Sigmoid colon (tissue), 7 donors: ENCODE results near the gene GPATCH1. TPM values are rescaled to one million over a fixed set of nuclear protein-coding genes. Genes with fewer than 3 reads are reported as not detected.

Experiments
- DNase-seq: peaks from one replicate; pipeline ENCODE4 v3.0.0-alpha.2; 2019
- H3K27ac ChIP-seq, 4 donors: fragments of 200-600 bp; sonication (generic); one replicate each; pipeline ENCODE4 v1.5.1; 2016 to 2019; ENCODE audit warnings: mild to moderate bottlenecking in 1 of 4
- H3K27me3 ChIP-seq, 3 donors: fragments of 200-600 bp; sonication (generic); one replicate each; pipeline ENCODE4 v1.5.1; 2019; ENCODE audit warnings: mild to moderate bottlenecking in 1 of 3
- H3K36me3 ChIP-seq, 4 donors: fragments of 200-600 bp; sonication (generic); one replicate each; pipeline ENCODE4 v1.5.1; 2016 to 2019
- H3K4me1 ChIP-seq, 4 donors: fragments of 200-600 bp; sonication (generic); one replicate each; pipeline ENCODE4 v1.5.1; 2017 to 2019
- H3K4me3 ChIP-seq, 4 donors: fragments of 200-600 bp; sonication (generic); one replicate each; pipeline ENCODE4 v1.5.1; 2017 to 2019; ENCODE audit warnings: mild to moderate bottlenecking in 2 of 4, moderate library complexity in 1 of 4
- H3K9me3 ChIP-seq, 4 donors: fragments of 200-600 bp in 3 of 4; sonication (generic) in 3 of 4; one replicate each; pipeline versions ENCODE4 v1.5.1 to v1.6.1; 2013 to 2019
- EP300 ChIP-seq, 4 donors: sonication (generic); formaldehyde crosslinking; IDR thresholded peaks; one replicate each; pipeline ENCODE4 v1.6.1; 2017; ENCODE audit warnings: antibody characterized with exemption in 4 of 4
- POLR2A ChIP-seq, 2 donors: fragments of 450-650 bp; IDR thresholded peaks; one replicate each; pipeline ENCODE4 v1.6.1; 2016; ENCODE audit warnings: antibody characterized with exemption in 2 of 2, mild to moderate bottlenecking in 2 of 2, moderate library complexity in 2 of 2
- POLR2AphosphoS5 ChIP-seq, 4 donors: sonication (generic); formaldehyde crosslinking; IDR thresholded peaks; one replicate each; pipeline ENCODE4 v1.6.1; 2017; ENCODE audit warnings: antibody characterized with exemption in 4 of 4
- WGBS, 2 donors: extraction: QIAGEN DNeasy Blood & Tissue Kit; methylation state at CpG; one replicate each; pipeline ENCODE4 v1.1.7; 2013; 5-methylcytosine and 5-hydroxymethylcytosine counted together
- intact Hi-C: fragments of 100-400 bp; cut with DNase I; formaldehyde crosslinking; loops from one replicate; pipeline ENCODE4 v1.15.1; 2023
- polyA plus RNA-seq, 3 donors: library from polyadenylated mRNA; stranded (reverse); fragments of 200-250 nt; gene quantifications; one replicate each; pipeline ENCODE4 v1.2.3, GENCODE V29; 2013
- total RNA-seq, 4 donors: library from RNA; depleted of rRNA; stranded (reverse); fragments of >200 nt; gene quantifications; one replicate each; pipeline ENCODE4 v1.1.0, GENCODE V29; 2016
- TF ChIP-seq, protein P1 (sequence below), 4 experiments: fragments of 450-650 bp in 3 of 4; fragments of 200-600 bp in 1 of 4; IDR thresholded peaks; one replicate each; pipeline ENCODE4 v1.5.1; 2016 to 2019; ENCODE audit warnings: antibody characterized with exemption in 4 of 4, mild to moderate bottlenecking in 3 of 4, moderate library complexity in 2 of 4
- donor health status: healthy with polysubstance abuse.
- donor health status: Bipolar disorder and iron deficiency.
- donor health status: healthy.

Gene GPATCH1
- total and polyA plus RNA-seq, 7 donors, result 5.3 to 10.0 (median 6.9) TPM

DNA sequence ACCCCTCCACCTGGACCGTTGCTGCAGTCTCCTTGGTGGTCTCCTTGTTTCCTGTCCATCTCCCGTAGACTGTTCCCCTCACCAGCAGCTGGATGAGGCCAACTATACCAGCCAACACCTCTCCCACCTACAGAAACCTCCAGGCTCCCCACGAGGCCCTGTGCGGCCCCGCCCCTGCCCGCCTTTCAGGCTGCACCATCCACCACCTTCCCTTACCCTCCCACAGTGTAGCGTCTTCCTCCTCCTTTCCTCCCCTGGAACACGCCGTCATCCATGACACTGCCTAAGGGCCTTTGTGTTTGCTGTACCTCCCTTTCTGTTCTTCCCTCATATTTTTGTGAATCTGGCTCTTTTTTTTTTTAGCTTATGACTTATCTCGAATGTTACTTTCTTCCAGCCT, 27.2 kb downstream of the GPATCH1 start:
- Histone ChIP-seq H3K4me1 (no peaks in the 10 kb centered on the region), H3K36me3 (peaks cover 0 to 88% (median 57%) of the 10 kb centered on the region in 4 donors), H3K4me3 (no peak overlapping the region), H3K27me3 (no peaks in the 10 kb centered on the region), H3K27ac (no peak overlapping the region), H3K9me3 (no peaks in the 10 kb centered on the region)
- intact Hi-C loops, result no loop called here
- no peak for DNase-seq
- WGBS, 2 donors, result 90 to 93% methylated on average over 10 of the region's 10 CpGs
- TF ChIP-seq POLR2A (IDR thresholded peaks at IDR 0.05), result no peak
- TF ChIP-seq, protein P1, sequence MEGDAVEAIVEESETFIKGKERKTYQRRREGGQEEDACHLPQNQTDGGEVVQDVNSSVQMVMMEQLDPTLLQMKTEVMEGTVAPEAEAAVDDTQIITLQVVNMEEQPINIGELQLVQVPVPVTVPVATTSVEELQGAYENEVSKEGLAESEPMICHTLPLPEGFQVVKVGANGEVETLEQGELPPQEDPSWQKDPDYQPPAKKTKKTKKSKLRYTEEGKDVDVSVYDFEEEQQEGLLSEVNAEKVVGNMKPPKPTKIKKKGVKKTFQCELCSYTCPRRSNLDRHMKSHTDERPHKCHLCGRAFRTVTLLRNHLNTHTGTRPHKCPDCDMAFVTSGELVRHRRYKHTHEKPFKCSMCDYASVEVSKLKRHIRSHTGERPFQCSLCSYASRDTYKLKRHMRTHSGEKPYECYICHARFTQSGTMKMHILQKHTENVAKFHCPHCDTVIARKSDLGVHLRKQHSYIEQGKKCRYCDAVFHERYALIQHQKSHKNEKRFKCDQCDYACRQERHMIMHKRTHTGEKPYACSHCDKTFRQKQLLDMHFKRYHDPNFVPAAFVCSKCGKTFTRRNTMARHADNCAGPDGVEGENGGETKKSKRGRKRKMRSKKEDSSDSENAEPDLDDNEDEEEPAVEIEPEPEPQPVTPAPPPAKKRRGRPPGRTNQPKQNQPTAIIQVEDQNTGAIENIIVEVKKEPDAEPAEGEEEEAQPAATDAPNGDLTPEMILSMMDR (IDR thresholded peaks at IDR 0.05), result no peak
- TF ChIP-seq EP300 (IDR thresholded peaks at IDR 0.05), result no peak
- TF ChIP-seq POLR2AphosphoS5 (IDR thresholded peaks at IDR 0.05), result no peak

DNA sequence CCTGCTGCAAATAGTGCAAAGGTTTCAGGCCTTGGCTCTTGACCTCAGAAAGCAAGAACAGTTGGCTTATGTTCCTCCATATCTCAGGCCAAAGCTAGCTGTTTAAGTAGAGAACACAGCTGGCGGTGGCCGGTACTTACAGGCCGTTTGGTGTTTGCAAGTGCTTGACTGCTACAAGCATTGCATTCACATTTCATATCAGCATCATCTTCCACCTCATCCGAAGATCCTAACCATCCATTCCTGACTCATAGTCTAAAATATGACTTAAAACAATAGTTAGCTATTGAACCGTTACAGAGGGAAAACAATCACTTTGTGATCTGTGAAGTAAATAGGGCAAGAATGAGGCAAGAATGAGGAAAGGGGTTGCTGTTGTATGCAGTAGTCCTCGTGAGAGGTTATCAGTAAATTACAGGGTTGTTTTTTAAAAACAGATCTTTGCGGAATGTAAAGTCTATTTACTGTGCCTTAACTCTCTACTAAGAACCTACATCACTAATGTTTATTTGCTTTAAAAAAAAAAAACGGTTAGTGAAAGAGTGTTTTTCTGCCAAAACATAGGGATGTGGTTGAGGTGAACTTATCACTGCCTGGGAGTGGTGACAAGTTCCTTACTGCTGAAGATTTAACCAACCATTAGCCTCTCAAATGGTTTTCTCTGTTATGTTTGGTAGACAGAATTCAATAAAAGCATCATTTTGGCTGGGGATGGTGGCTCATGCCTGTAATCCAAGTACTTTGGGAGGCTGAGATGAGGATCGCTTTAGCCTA, 29.3 kb downstream of the GPATCH1 start:
- peaks cover 4 to 90% (median 58%) of the 10 kb centered on the region in 4 donors for H3K36me3 ChIP-seq
- intact Hi-C loops, result no loop called here
- WGBS, 2 donors, result 85 to 92% methylated on average over 9 of the region's 9 CpGs

DNA sequence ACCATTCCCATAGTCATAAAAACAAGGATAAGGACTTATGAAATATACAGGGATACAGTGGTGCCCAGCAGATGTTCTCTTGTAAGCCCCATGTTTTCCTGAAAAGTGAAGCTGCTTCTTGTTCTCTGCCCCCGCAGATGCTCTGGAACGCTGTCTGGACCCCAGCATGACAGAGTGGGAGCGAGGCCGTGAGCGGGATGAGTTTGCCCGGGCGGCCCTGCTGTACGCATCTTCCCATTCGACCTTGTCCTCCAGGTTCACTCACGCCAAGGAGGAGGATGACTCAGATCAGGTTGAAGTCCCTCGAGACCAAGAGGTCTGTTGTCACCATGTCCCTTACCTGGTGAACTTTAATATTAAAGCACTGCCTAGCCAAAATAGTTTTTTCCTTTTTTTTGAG, 30.6 kb downstream of the GPATCH1 start:
- H3K36me3 ChIP-seq, result peaks cover 11 to 93% (median 62%) of the 10 kb centered on the region in 4 donors

More for the DNA sequence above, 29.3 kb downstream of the GPATCH1 start:
- TF ChIP-seq, protein P1 (IDR thresholded peaks at IDR 0.05), result no peak
- TF ChIP-seq POLR2AphosphoS5 (IDR thresholded peaks at IDR 0.05) (no peak), EP300 (IDR thresholded peaks at IDR 0.05) (no peak), POLR2A (IDR thresholded peaks at IDR 0.05) (no peak)
- Histone ChIP-seq H3K4me1 (no peaks in the 10 kb centered on the region), H3K27ac (no peak overlapping the region), H3K27me3 (no peaks in the 10 kb centered on the region), H3K9me3 (no peaks in the 10 kb centered on the region), H3K4me3 (no peak overlapping the region)
- no peak for DNase-seq

DNA sequence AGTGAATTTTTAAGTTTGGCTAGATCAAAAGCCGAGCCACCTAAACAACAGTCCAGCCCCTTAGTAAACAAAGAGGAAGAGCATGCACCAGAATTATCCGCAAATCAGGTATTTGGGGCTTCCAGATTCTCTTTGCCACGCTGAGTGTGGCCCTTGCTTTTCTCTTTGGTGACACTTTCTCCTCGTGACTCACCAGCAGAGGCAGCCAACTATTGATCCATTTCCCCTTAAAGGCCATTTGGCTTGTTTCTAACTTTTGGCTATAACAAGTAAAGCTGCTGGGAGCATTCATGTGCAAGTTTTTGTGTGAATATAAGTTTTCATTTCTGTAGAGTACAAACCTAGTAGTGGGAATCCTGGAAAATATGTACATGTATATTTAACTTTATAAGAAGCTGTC, 33.3 kb downstream of the GPATCH1 start:
- 80 to 92% methylated on average over 4 of the region's 4 CpGs for WGBS, 2 donors
- Histone ChIP-seq H3K9me3 (no peaks in the 10 kb centered on the region), H3K36me3 (peaks cover 11 to 93% (median 50%) of the 10 kb centered on the region in 4 donors), H3K27ac (no peak overlapping the region), H3K4me3 (no peak overlapping the region), H3K4me1 (no peaks in the 10 kb centered on the region), H3K27me3 (no peaks in the 10 kb centered on the region)
- no peak for TF ChIP-seq EP300 (IDR thresholded peaks at IDR 0.05)
- TF ChIP-seq POLR2AphosphoS5 (IDR thresholded peaks at IDR 0.05), result no peak
- TF ChIP-seq, protein P1 (IDR thresholded peaks at IDR 0.05), result no peak
- TF ChIP-seq POLR2A (IDR thresholded peaks at IDR 0.05), result no peak
- no peak for DNase-seq
- intact Hi-C loops, result no loop called here

More for the DNA sequence above, 30.6 kb downstream of the GPATCH1 start:
- WGBS, 2 donors, result 93 to 97% methylated on average over 11 of the region's 11 CpGs
- intact Hi-C loops, result no loop called here
- Histone ChIP-seq H3K4me3 (no peak overlapping the region), H3K27ac (no peak overlapping the region), H3K4me1 (no peaks in the 10 kb centered on the region), H3K9me3 (no peaks in the 10 kb centered on the region), H3K27me3 (no peaks in the 10 kb centered on the region)
- no peak for DNase-seq
- TF ChIP-seq, protein P1 (IDR thresholded peaks at IDR 0.05), result no peak
- no peak for TF ChIP-seq POLR2AphosphoS5 (IDR thresholded peaks at IDR 0.05)
- no peak for TF ChIP-seq EP300 (IDR thresholded peaks at IDR 0.05)
